Kidney capillary endothelial cell (primary cell): ENCODE measurements around the gene RRM1.
"Not testable (repeated sequence)": the region's sequence is repeated elsewhere in the genome, so short reads cannot be mapped to it uniquely, and the experiment has no call there.

Source experiments
- DNase-seq: peaks from one replicate; pipeline ENCODE4 v3.0.0-alpha.2; 2018; ENCODE audit warnings: low spot score

RRM1 gene

DNA sequence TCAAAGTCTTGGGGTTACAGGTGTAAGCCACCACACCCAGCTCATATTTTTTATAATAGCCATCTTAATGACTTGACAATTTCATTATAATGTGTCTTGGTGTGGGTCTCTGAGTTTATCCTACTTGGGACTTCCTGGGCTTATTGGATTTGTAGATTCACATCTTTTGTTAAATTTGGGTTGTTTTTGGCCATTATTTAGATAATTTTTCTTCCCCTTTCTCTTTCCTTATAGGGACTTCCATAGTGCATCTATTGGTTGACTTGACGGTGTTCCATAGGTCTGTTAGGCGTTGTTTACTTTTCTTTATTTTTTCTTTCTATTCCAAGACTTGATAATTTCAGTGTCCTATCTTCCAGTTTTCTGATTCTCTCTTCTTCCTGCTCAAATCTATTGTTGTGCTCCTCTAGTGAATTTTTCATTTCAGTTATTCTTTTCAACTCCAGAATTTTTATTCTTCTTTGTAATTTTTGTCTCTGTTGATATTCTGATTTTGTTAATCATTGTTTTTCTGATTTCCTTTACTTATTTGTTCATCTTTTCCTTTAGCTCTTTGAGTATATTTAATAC, 45.6 kb downstream of the RRM1 start:
- DNase-seq: no peak

GRCh38 chr11:4146070-4146771, 51.6 kb downstream of the RRM1 start:
- DNase-seq: no peak

- DNase-seq: no peak
Measured at GRCh38 chr11:4146772-4147098, 52.1 kb downstream of the RRM1 start.

DNA sequence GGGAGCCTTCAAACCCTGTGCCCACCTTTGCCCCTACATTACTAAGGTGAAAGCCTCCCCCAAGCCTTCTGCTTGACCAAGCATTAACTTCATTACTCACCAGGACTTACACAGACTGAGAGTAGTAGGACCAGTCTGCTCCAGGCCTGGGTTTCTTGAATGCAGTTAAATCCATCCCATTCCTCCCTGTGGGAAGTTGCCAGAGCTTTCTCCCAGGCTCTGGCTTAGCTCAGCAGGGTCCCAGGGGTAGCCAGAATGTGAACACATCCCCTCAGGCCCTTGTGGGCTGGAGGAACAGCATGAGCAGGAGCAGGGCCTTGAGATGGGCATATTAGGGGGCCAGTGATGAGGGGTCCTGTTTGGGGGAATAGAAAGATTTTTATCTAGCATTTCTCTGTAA, 59.9 kb downstream of the RRM1 start:
- DNase-seq: no peak

GRCh38 chr11:4156571-4156970, 62.0 kb downstream of the RRM1 start:
- no peak for DNase-seq

DNA sequence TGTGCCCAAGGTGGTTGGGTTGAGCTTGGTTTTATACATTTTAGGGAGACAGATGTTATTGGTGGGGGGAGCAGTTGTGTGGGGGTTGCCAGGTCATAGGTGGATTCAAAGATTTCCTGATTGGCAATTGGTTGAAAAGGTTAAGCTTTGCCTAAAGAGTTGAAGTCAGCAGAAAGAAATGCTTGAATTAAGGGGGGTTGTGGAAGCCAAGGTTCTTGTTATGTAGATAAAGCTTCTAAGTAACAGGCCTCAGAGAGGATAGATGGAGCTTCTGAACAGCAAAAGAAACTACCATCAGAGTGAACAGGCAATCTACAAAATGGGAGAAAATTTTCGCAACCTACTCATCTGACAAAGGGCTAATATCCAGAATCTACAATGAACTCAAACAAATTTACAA, 64.2 kb downstream of the RRM1 start:
- not testable (repeated sequence) for DNase-seq

GRCh38 chr11:4161305-4161704, 66.7 kb downstream of the RRM1 start:
- DNase-seq: no peak

- no peak for DNase-seq
Measured at GRCh38 chr11:4164884-4165590, 70.4 kb downstream of the RRM1 start.

- DNase-seq: no peak
Measured at GRCh38 chr11:4167292-4167691, 72.7 kb downstream of the RRM1 start.

DNA sequence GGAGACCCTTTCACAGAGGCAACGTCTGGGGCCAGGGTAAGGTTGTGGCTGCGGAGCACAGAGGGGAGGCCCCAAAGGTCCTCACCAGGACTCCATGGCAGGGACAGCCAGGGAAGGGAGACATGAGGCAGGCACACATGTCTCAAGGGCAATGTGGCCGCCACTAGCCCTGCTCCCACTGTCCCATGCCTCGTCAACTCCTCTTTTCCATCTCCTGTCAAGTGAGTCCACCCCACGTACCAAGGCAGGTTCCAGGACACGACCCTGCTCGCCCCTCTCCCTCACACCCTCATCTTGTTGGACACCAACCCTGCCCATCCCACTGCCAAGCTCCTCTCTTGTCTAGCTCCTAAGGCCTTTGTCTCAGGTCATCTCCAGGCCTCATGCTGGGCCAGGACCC, 73.2 kb downstream of the RRM1 start:
- DNase-seq: no peak

DNA sequence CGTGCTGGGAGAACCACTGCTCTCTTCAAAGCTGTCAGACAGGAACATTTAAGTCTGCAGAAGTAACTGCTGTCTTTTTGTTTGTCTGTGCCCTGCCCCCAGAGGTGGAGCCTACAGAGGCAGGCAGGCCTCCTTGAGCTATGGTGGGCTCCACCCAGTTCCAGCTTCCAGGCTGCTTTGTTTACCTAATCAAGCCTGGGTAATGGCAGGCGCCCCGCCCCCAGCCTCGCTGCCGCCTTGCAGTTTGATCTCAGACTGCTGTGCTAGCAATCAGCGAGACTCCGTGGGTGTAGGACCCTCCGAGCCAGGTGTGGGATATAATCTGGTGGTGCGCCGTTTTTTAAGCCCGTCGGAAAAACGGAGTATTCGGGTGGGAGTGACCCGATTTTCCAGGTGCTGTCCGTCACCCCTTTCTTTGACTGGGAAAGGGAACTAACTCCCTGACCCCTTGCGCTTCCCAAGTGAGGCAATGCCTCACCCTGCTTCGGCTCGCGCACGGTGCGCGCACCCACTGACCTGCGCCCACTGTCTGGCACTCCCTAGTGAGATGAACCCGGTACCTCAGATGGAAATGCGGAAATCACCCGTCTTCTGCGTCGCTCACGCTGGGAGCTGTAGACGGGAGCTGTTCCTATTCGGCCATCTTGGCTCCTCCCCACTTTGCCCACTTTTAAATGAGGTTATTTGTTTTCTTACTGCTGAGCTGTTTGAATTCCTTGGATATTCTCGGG, 81.2 kb downstream of the RRM1 start:
- DNase-seq: not testable (repeated sequence)

DNA sequence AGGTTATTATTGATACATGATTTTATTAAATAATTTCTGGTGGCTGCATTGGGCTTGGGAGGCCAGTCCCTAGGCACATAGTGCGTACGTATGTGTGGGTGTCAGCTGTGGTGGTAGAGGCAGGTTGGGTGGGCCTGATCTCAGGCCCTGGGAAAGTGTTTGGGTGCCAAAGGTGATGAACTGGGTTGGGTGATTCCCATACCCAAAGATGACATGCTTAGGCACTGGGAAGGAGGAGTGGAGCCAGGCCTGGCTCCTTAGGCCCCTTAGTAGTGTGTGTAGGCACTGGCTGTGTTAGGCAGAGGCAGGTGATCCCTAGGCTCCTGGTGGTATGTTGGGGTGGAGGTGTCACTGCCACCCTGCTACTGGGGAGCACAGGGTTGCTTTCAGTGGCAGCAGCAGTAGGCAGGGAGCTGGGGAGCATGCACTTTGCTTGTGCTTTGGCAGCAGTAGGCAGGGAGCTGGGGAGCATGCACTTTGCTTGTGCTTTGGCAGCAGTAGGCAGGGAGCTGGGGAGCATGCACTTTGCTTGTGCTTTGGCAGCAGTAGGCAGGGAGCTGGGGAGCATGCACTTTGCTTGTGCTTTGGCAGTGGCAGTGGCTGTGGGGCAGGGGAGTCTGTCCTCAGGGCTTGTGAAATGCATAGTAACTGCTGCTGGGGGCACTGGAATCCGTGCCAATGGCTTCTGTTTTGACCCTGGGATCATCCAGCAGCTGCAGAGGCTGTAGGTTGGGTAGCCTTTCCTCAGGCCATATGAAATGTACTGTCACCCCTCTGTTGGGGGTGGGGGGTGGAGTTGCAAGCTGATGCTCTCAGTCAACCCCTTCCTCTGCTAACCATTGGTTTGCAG, 84.4 kb downstream of the RRM1 start:
- no peak for DNase-seq

DNA sequence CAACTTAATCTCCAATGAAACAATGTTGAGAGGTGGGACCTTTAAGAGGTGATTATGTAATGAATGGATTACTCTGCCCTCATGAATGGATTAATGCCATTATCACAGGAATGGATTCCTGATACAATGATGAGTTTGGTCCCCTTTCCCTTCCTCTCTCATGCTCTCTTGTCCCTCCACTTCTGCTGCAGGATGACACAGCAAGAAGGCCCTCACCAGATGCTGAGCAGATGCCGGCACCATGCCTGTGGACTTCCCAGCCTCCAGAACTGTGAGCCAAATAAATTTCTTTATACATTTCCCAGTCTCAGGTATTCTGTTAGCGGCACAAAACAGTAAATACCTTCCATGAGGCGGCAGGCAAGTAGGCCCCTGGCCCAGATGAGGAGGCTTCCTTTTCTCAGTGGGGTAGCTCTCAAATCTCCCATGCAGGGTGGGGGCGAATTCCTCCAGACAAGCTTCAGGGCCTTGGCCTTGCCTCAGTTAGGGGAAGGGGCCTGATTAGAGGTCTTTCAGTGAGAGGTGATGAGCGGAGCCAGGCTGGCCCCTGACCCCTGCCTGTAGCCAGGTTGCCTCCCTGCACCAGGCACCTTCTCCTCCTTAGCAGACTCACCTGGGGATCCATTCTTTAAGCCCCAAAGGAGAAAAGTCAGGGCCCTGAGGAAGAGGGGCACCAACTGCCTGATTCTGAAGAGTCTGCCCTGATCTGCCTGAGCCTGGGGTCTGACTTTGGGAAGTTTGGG, 86.0 kb downstream of the RRM1 start:
- DNase-seq: no peak

DNA sequence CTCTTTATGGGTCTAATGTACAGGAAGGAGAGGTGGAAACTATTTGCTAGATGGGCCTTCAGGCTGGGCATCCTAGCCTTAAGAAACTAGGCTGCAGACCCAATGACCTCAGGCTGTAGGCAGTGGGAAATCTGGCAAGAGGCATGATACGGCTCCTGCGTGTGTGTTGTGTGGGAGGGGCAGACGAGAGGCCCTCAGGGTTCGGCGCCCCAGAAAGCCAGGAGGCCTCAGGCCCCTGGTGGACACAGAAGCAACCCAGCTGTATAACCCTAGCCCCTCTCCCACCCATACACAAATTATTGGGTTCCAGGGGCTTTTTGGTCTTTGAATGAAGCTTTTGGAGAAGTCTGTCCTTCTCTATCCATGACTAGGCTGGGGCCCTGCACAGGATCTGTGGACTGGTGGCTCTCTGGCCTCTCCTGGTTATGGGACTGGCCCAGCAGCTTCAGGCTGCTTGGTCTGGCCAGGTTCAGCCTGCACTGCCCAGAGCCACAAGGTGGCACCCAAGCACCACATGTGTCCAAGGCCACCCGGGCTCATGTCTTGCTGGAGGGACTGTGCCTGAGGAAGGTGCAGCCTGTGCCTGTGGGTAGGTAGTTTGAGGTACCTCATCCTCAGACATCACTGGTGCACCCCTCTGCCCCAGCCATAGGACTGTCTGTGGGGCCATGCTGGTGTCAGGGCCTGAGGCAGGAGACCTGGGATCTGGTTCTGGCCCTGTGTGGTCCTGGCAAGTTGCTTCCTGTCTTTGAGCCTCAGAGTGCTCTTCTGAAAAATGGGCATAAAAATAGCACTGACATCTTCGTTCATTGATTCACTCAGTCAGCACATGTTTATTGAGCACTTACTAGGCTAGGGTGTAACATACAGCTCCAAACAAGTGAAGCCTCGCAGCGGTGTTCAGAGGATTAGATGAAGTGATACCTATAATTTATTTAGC, 87.5 kb downstream of the RRM1 start:
- DNase-seq: peak; percentile 61

DNA sequence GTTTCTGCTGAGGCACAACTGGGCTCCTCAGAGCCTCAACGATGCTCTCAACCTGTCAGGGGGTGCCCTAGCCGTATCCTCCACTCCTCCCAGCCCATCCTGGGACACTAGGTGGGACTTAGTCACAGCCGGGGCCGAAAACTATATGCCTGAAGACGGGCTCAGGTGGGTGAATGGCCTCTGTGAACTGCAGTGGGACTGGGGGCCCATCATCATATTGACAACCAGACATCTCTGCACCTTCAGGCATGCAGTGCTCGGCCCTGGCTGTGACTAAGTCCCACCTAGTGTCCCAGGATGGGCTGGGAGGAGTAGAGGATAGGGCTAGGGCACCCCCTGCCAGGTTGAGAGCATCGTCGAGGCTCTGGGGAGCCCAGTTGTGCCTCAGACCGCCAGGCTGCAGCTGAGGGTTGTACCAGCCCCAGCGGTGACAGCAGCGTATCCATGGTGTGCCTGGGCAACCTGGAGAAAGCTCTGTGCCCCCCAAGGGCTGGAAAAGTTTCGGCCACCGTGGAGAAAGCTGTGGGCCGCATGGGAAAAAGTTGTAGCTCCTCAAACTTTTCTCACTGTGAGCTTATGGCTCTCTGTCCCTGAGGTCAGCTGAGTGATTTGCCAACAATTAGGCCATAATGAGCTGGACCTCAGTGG, 88.9 kb downstream of the RRM1 start:
- DNase-seq: no peak

GRCh38 chr11:4184163-4184916, 89.7 kb downstream of the RRM1 start:
- no peak for DNase-seq

DNA sequence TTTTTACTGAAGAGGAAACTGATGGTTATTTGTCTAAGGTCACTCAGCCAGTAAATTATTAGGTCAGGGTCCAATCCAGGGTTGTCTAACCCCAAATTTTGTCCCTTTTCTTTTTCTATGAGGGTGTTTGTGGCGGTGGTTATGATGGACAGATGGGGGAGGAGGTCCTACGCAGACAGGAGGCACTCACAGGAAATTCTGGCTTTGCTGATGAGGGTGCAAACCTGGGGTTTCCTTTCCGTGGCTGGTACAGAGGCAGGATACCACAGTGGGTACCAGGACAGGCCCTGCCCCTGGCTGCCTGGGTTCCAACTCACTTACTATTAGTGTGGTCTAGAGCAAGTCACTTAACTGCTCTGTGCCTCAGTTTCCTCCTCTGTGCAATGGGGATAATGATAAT, 91.0 kb downstream of the RRM1 start:
- DNase-seq: no peak

GRCh38 chr11:4186464-4187054, 92.0 kb downstream of the RRM1 start:
- no peak for DNase-seq
